Motor neuron (in vitro differentiated cells): ENCODE results near the gene RAB34. TPM values are rescaled to one million over a fixed set of nuclear protein-coding genes. Genes with fewer than 3 reads are reported as not detected.
"Not testable (repeated sequence)": the region's sequence is repeated elsewhere in the genome, so short reads cannot be mapped to it uniquely, and the experiment has no call there.

Source experiments
- ATAC-seq, 8 experiments: fragments of 200-7000 bp; cut with Tn5 transposase; replicated peaks in 6 of 8; 2 replicates each; pipeline ENCODE4 v1.8.0; 2021; ENCODE audit warnings: mild to moderate bottlenecking in 8 of 8, moderate library complexity in 8 of 8
- H3K27ac ChIP-seq, 2 donors: fragments of 250-450 bp; sonication (Bioruptor Pico); 2 replicates each; pipeline ENCODE4 v1.9.0; 2021; ENCODE audit warnings: antibody characterized with exemption in 2 of 2, mild to moderate bottlenecking in 2 of 2, moderate library complexity in 1 of 2
- H3K4me1 ChIP-seq, 2 donors: fragments of 250-450 bp; sonication (Bioruptor Pico); replicated peaks in 1 of 2; 2 replicates each; pipeline ENCODE4 v1.6.1; 2021; ENCODE audit warnings: antibody characterized with exemption in 2 of 2, mild to moderate bottlenecking in 2 of 2, moderate library complexity in 1 of 2
- H3K4me3 ChIP-seq, 5 donors: fragments of 250-450 bp; sonication (Bioruptor Pico); 2 replicates each; pipeline ENCODE4 v1.9.0; 2021; ENCODE audit warnings: antibody characterized with exemption in 5 of 5, mild to moderate bottlenecking in 5 of 5, moderate library complexity in 4 of 5
- WGBS, 10 experiments: fragments of 450-650 bp; shearing (Covaris generic); methylation state at CpG; one replicate each; pipeline ENCODE4 v1.0.0; 2022; 5-methylcytosine and 5-hydroxymethylcytosine counted together
- in situ Hi-C, 9 experiments: fragments of 400-800 bp; cut with MboI; loops; one replicate each; pipeline ENCODE4 v1.15.0; 2021; ENCODE audit warnings: low sequenced_read_pairs in 9 of 9, low pct_unique_long_range_greater_than_20kb in 2 of 9; ENCODE audit not compliant: unreplicated experiment in 9 of 9
- total RNA-seq, 8 experiments: library from RNA; unstranded; fragments of 300-600 nt; gene quantifications; 2 replicates each; pipeline versions ENCODE4 v1.2.3 to v1.2.4, GENCODE V29; 2022

RAB34 gene
- total RNA-seq, 8 experiments from 2014 or later = 9.4 to 91.5 (median 44.4) TPM

GRCh38 chr17:28744104-28744971 lies 26.7 kb upstream of the RAB34 start:
- peak in 6 of 8 experiments; percentile 8 to 14 (median 10) for ATAC-seq
- in situ Hi-C loops = loop anchor here in 1 of 9 experiments (25.0 kb wide), 1 partner anchor 368 kb away; no protein-coding TSS in a partner anchor
- Histone ChIP-seq H3K4me1 (peaks cover 24 to 31% of the 10 kb centered on the region in 2 donors), H3K27ac (peak overlapping the region; percentile 97 to 98), H3K4me3 (peak overlapping the region; percentile 68 to 99 (median 92))
- WGBS, 10 experiments = 0% methylated on average over 1 to 8 of the region's 61 CpGs; no CpG with 5 or more reads in 3 of the 10 experiments

GRCh38 chr17:28743243-28744103 lies 25.8 kb upstream of the RAB34 start, which contains the start of gene TRAF4:
Gene TRAF4 (plus strand): TSS chr17:28744011. CDS start chr17:28744113, 102 bp downstream.
- peak within 1 kb of the TSS; percentile 68 to 99 (median 92) for H3K4me3 ChIP-seq
- 0 to 12% (median 0%) methylated on average over 1 to 9 of the region's 70 CpGs; no CpG with 5 or more reads in 5 of the 10 experiments for WGBS, 10 experiments
- H3K4me1 ChIP-seq = peaks cover 24 to 31% of the 10 kb centered on the region in 2 donors
- peak; percentile 53 to 76 (median 70) for ATAC-seq
- in situ Hi-C loops = loop anchor here in 1 of 9 experiments (25.0 kb wide), 1 partner anchor 369 kb away; no protein-coding TSS in a partner anchor
- peak within 1 kb of the TSS; percentile 97 to 98 for H3K27ac ChIP-seq

GRCh38 chr17:28741358-28742349 lies 24.0 kb upstream of the RAB34 start:
- Histone ChIP-seq H3K4me1 (peaks cover 22 to 29% of the 10 kb centered on the region in 2 donors), H3K27ac (peak overlapping the region in 1 of 2 donors; percentile 97), H3K4me3 (no peak overlapping the region)
- in situ Hi-C loops = loop anchor here in 1 of 9 experiments (25.0 kb wide), 1 partner anchor 371 kb away; no protein-coding TSS in a partner anchor
- WGBS, 10 experiments = 70 to 100% (median 94%) methylated on average over 1 to 6 of the region's 19 CpGs; no CpG with 5 or more reads in 4 of the 10 experiments
- no peak for ATAC-seq

GRCh38 chr17:28740406-28741357 lies 23.0 kb upstream of the RAB34 start:
- Histone ChIP-seq H3K4me3 (no peak overlapping the region), H3K27ac (no peak overlapping the region), H3K4me1 (peaks cover 12 to 19% of the 10 kb centered on the region in 2 donors)
- no peak for ATAC-seq
- 39 to 100% (median 93%) methylated on average over 1 to 4 of the region's 10 CpGs; no CpG with 5 or more reads in 2 of the 10 experiments for WGBS, 10 experiments
- in situ Hi-C loops = loop anchor here in 1 of 9 experiments (25.0 kb wide), 1 partner anchor 372 kb away; no protein-coding TSS in a partner anchor

- no peak overlapping the region for H3K4me3 ChIP-seq
- no peak overlapping the region for H3K27ac ChIP-seq
- in situ Hi-C loops = loop anchor here in 1 of 9 experiments (25.0 kb wide), 1 partner anchor 373 kb away; no protein-coding TSS in a partner anchor
- WGBS, 10 experiments = 81 to 100% (median 100%) methylated on average over 1 to 5 of the region's 10 CpGs; no CpG with 5 or more reads in 5 of the 10 experiments
- no peak for ATAC-seq
- H3K4me1 ChIP-seq = peaks cover 11 to 18% of the 10 kb centered on the region in 2 donors
Observed at GRCh38 chr17:28738680-28739384, 21.2 kb upstream of the RAB34 start.

GRCh38 chr17:28737770-28738679 lies 20.4 kb upstream of the RAB34 start:
- ATAC-seq = peak in 4 of 8 experiments; percentile 7 to 12 (median 10)
- H3K4me3 ChIP-seq = no peak overlapping the region
- H3K27ac ChIP-seq = no peak overlapping the region
- WGBS, 10 experiments = 20 to 100% (median 84%) methylated on average over 1 to 9 of the region's 22 CpGs; no CpG with 5 or more reads in 4 of the 10 experiments
- in situ Hi-C loops = loop anchor here in 1 of 9 experiments (25.0 kb wide), 1 partner anchor 374 kb away; no protein-coding TSS in a partner anchor
- peaks cover 8 to 18% of the 10 kb centered on the region in 2 donors for H3K4me1 ChIP-seq

GRCh38 chr17:28737316-28737715 lies 19.6 kb upstream of the RAB34 start:
- Histone ChIP-seq H3K4me1 (peaks cover under 1 to 13% of the 10 kb centered on the region in 2 donors), H3K4me3 (no peak overlapping the region), H3K27ac (no peak overlapping the region)
- in situ Hi-C loops = loop anchor here in 1 of 9 experiments (25.0 kb wide), 1 partner anchor 375 kb away; no protein-coding TSS in a partner anchor
- WGBS, 10 experiments = 95% methylated on average over 4 of the region's 12 CpGs; no CpG with 5 or more reads in 9 of the 10 experiments
- no peak for ATAC-seq

GRCh38 chr17:28735913-28736769 lies 18.5 kb upstream of the RAB34 start:
- WGBS, 10 experiments = no CpG with 5 or more reads among the region's 8 CpGs
- ATAC-seq, H3K4me1 ChIP-seq, H3K27ac ChIP-seq, H3K4me3 ChIP-seq: not testable (repeated sequence)
- in situ Hi-C loops = loop anchor here in 1 of 9 experiments (25.0 kb wide), 1 partner anchor 376 kb away; no protein-coding TSS in a partner anchor
